T-helper 2 cell treated with Interferon-gamma antibody and Interleukin-4, amounts not matched to agents 5 μg/mL and 100 μg/mL, for 36 hours (primary cell): ENCODE results near the gene HLA-C.
"Not testable (repeated sequence)": the region's sequence is repeated elsewhere in the genome, so short reads cannot be mapped to it uniquely, and the experiment has no call there.

Experiments used
- DNase-seq: peaks from one replicate; pipeline ENCODE4 v3.0.0; 2021; ENCODE audit warnings: low spot score
- H3K27ac Mint-ChIP-seq: one replicate; pipeline ENCODE4 v1.8.0; 2021; ENCODE audit warnings: mild to moderate bottlenecking, mixed read lengths
- H3K27me3 Mint-ChIP-seq: one replicate; pipeline ENCODE4 v1.8.0; 2021; ENCODE audit warnings: low read depth, mixed read lengths
- H3K36me3 Mint-ChIP-seq: one replicate; pipeline ENCODE4 v1.8.0; 2021; ENCODE audit warnings: low read depth, mixed read lengths
- H3K4me1 Mint-ChIP-seq: one replicate; pipeline ENCODE4 v1.8.0; 2021; ENCODE audit warnings: low read depth, mixed read lengths
- H3K4me3 Mint-ChIP-seq: one replicate; pipeline ENCODE4 v1.8.0; 2022; ENCODE audit warnings: mild to moderate bottlenecking, moderate library complexity, mixed read lengths
- H3K9me3 Mint-ChIP-seq: one replicate; pipeline ENCODE4 v1.8.0; 2021; ENCODE audit warnings: mixed read lengths

HLA-C gene

GRCh38 chr6:31289788-31290187 lies 17.9 kb upstream of the HLA-C start:
- peaks cover 27% of the 10 kb centered on the region for H3K27me3 Mint-ChIP-seq
- H3K27ac Mint-ChIP-seq: no peak overlapping the region
- H3K9me3 Mint-ChIP-seq: no peaks in the 10 kb centered on the region
- peaks cover 7% of the 10 kb centered on the region for H3K4me1 Mint-ChIP-seq
- no peak overlapping the region for H3K4me3 Mint-ChIP-seq
- no peaks in the 10 kb centered on the region for H3K36me3 Mint-ChIP-seq
- no peak for DNase-seq

- H3K4me3 Mint-ChIP-seq: no peak overlapping the region
- DNase-seq: no peak
- no peaks in the 10 kb centered on the region for H3K36me3 Mint-ChIP-seq
- no peak overlapping the region for H3K27ac Mint-ChIP-seq
- no peaks in the 10 kb centered on the region for H3K9me3 Mint-ChIP-seq
- H3K4me1 Mint-ChIP-seq: peaks cover 7% of the 10 kb centered on the region
- H3K27me3 Mint-ChIP-seq: peaks cover 16% of the 10 kb centered on the region
Measured at GRCh38 chr6:31287619-31288018, 15.7 kb upstream of the HLA-C start.

DNA sequence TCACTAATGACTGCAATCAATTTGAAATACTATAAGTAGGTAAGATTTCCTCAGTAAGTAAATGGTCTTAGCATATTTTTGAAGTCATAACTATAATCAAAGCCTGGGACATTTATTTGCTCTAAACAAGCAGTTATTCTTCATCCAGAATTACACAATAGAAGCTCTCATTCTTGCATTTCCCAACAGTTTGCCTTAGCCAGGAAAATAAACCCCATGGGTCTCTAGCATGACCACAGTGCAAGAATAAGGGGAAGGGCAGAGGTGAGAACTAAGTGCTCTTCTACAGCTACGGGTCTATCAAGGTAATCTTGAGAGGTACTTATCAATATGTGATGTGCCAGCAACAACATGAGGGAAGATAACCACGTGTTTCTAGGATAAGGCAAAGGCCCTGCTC lies 14.1 kb upstream of the HLA-C start:
- Mint-ChIP-seq H3K27me3 (peaks cover 17% of the 10 kb centered on the region), H3K4me3 (no peak overlapping the region), H3K9me3 (peaks cover 3% of the 10 kb centered on the region), H3K27ac (no peak overlapping the region), H3K4me1 (peaks cover 7% of the 10 kb centered on the region), H3K36me3 (no peaks in the 10 kb centered on the region)
- no peak for DNase-seq

GRCh38 chr6:31285486-31285885 lies 13.6 kb upstream of the HLA-C start:
- no peak overlapping the region for H3K27ac Mint-ChIP-seq
- H3K27me3 Mint-ChIP-seq: peaks cover 19% of the 10 kb centered on the region
- H3K36me3 Mint-ChIP-seq: no peaks in the 10 kb centered on the region
- peaks cover 7% of the 10 kb centered on the region for H3K4me1 Mint-ChIP-seq
- H3K4me3 Mint-ChIP-seq: no peak overlapping the region
- H3K9me3 Mint-ChIP-seq: peaks cover 3% of the 10 kb centered on the region
- no peak for DNase-seq

DNA sequence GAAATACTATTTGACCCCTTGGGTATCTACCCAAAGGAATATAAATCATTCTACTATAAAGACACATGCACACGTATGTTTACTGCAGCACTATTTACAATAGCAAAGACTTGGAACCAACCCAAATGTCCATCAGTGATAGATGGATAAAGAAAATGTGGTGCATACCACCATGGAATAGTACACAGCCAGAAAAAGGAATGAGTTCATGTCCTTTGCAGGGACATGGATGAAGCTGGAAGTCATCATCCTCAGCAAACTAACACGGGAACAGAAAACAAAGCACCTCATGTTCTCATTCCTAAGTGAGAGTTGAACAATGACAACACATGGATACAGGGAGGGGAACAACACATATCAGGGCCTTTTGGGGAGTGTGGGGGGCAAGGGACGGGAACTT lies 7.8 kb upstream of the HLA-C start:
- H3K4me1 Mint-ChIP-seq, H3K36me3 Mint-ChIP-seq, H3K9me3 Mint-ChIP-seq, H3K27ac Mint-ChIP-seq, DNase-seq, H3K4me3 Mint-ChIP-seq: not testable (repeated sequence)
- H3K27me3 Mint-ChIP-seq: peaks cover 52% of the 10 kb centered on the region

GRCh38 chr6:31272836-31273626 lies 1.1 kb upstream of the HLA-C start:
- H3K27me3 Mint-ChIP-seq: peaks cover 24% of the 10 kb centered on the region
- H3K4me3 Mint-ChIP-seq: peak overlapping the region; percentile 97
- no peaks in the 10 kb centered on the region for H3K9me3 Mint-ChIP-seq
- peak overlapping the region; percentile 98 for H3K27ac Mint-ChIP-seq
- peak; percentile 32 for DNase-seq
- peaks cover 40% of the 10 kb centered on the region for H3K4me1 Mint-ChIP-seq
- peaks cover 38% of the 10 kb centered on the region for H3K36me3 Mint-ChIP-seq

- DNase-seq: no peak
- H3K27me3 Mint-ChIP-seq: peaks cover 20% of the 10 kb centered on the region
- H3K4me1 Mint-ChIP-seq: peaks cover 46% of the 10 kb centered on the region
- H3K4me3 Mint-ChIP-seq: peak overlapping the region; percentile 97
- H3K36me3 Mint-ChIP-seq: peaks cover 44% of the 10 kb centered on the region
- H3K27ac Mint-ChIP-seq: peak overlapping the region; percentile 98
- H3K9me3 Mint-ChIP-seq: no peaks in the 10 kb centered on the region
Measured at GRCh38 chr6:31272436-31272835, 544 bp upstream of the HLA-C start.

DNA sequence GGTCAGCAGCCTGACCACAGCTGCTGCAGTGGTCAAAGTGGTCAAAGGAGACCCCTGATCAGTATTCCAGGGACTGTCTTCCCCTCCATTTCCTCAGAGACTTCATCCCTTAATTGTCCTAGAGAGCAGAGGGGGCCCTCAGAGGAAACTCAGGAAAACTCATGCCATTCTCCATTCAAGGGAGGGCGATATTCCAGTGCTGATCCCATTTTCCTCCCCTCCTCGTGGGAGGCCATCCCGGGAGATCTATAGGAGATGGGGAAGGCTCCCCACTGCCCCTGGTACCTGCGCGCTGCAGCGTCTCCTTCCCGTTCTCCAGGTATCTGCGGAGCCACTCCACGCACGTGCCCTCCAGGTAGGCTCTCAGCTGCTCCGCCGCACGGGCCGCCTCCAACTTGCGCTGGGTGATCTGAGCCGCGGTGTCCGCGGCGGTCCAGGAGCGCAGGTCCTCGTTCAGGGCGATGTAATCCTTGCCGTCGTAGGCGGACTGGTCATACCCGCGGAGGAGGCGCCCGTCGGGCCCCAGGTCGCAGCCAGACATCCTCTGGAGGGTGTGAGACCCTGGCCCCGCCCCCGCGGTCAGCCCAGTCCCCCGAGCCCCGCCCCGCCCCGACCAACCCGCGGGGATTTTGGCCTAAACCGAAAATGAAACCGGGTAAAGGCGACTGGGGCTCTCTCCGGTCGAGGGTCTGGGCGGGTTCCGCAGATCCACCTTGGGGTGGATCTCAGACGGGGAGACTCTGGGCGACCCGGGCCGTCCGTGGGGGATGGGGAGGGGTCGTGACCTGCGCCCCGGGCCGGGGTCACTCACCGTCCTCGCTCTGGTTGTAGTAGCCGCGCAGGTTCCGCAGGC lies 878 bp downstream of the HLA-C start:
- Mint-ChIP-seq H3K4me1 (peaks cover 46% of the 10 kb centered on the region), H3K36me3 (peaks cover 47% of the 10 kb centered on the region), H3K9me3 (no peaks in the 10 kb centered on the region), H3K27ac (peak overlapping the region; percentile 98), H3K27me3 (peaks cover 8% of the 10 kb centered on the region), H3K4me3 (peak overlapping the region; percentile 97)
- DNase-seq: peak; percentile 36

DNA sequence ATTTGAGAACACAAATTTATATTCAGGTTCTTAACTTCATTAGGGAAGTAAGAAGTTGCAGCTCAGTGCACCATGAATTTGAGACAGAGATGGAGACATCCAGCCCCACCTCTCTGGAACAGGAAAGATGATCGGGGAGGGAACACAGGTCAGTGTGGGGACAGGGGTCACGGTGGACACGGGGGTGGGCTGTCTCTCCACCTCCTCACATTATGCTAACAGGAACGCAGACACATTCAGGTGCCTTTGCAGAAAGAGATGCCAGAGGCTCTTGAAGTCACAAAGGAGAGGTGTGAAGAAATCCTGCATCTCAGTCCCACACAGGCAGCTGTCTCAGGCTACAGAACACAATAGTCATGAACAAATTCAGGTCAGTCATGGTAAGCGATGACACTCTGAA lies 3.1 kb downstream of the HLA-C start:
- Mint-ChIP-seq H3K9me3 (no peaks in the 10 kb centered on the region), H3K36me3 (peaks cover 47% of the 10 kb centered on the region), H3K4me3 (peak overlapping the region; percentile 97), H3K27me3 (no peaks in the 10 kb centered on the region), H3K4me1 (peaks cover 39% of the 10 kb centered on the region), H3K27ac (peak overlapping the region; percentile 46)
- DNase-seq: no peak

- Mint-ChIP-seq H3K4me1 (peaks cover 34% of the 10 kb centered on the region), H3K9me3 (peaks cover 1% of the 10 kb centered on the region), H3K27ac (peak overlapping the region; percentile 37), H3K4me3 (peak overlapping the region; percentile 97), H3K27me3 (no peaks in the 10 kb centered on the region), H3K36me3 (peaks cover 47% of the 10 kb centered on the region)
- no peak for DNase-seq
Measured at GRCh38 chr6:31268369-31268765, 3.5 kb downstream of the HLA-C start.

DNA sequence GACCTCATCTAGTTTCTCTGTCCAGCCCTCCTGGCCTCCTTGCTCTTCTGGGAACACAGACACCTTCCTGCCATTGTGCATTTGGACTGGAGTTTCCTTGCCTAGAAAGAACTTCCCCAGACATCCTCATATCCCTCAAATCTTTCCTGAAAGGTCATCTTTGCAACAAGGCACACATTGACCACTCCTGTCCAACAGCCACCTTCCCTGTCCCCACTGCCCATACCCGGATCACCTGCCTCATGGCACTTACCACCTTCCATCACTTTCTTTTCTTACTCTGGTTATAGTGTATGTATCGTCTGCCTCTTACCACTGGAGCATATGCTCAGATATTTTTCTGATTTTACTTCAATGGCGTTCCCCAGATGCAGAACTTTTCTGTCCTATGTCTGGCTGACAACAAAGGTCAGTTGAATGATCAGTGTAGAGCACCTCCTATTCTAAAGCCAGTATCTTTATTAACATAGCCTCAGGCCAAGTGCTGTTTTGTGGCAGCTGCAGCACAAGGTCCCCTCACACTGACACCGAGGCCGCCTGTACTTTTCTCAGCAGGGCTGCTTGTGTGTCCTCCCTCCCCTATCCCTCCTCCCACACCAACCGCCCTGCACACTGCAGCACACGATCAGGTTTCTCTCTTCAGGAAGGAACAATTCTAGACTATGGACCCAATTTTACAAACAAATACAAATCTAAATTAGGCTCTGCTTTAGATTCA lies 4.1 kb downstream of the HLA-C start:
- DNase-seq: no peak
- Mint-ChIP-seq H3K4me3 (peak overlapping the region; percentile 97), H3K9me3 (peaks cover 7% of the 10 kb centered on the region), H3K36me3 (peaks cover 47% of the 10 kb centered on the region), H3K27me3 (peaks cover 2% of the 10 kb centered on the region), H3K4me1 (peaks cover 30% of the 10 kb centered on the region), H3K27ac (peak overlapping the region; percentile 37)

DNA sequence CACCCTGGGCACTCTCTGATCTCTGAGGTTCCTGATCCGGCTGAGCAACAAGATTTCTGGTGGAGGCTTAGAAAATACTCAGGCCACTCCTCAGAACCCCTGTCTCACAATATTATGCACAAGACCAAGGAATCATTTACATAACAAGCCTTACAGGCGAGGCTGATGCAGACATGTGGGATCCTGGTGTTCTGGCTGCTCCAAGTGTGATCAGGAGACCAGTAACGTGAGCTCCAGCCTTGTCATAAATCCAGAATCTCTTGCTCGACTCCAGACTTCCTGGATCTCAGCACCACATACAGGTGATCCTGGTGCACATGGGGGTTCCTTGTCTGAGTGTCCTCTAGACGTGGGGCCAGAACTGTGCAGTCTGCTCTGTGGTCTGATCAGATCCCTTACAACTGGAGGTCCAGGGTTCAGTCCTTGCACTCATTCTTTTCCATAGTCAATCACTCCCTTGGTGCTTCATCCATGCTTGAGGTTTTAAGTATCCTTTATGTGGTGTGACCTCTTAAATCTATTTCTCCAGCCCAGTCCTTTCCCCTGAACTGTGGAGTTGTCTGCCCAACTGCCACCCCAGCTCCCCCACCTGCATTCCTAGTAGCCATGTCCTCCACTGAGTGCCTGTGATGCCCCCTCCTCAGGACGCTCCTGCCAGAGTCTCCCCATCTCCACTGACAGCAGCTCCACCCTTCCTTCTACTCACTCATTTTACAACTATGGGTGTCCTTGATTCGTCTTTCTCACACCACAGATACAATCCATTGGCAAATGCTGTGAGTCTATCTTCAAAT lies 5.1 kb downstream of the HLA-C start:
- DNase-seq: no peak
- peak overlapping the region; percentile 7 for H3K27ac Mint-ChIP-seq
- peaks cover 27% of the 10 kb centered on the region for H3K4me1 Mint-ChIP-seq
- H3K27me3 Mint-ChIP-seq: peaks cover 2% of the 10 kb centered on the region
- H3K4me3 Mint-ChIP-seq: no peak overlapping the region
- peaks cover 17% of the 10 kb centered on the region for H3K9me3 Mint-ChIP-seq
- peaks cover 44% of the 10 kb centered on the region for H3K36me3 Mint-ChIP-seq

DNA sequence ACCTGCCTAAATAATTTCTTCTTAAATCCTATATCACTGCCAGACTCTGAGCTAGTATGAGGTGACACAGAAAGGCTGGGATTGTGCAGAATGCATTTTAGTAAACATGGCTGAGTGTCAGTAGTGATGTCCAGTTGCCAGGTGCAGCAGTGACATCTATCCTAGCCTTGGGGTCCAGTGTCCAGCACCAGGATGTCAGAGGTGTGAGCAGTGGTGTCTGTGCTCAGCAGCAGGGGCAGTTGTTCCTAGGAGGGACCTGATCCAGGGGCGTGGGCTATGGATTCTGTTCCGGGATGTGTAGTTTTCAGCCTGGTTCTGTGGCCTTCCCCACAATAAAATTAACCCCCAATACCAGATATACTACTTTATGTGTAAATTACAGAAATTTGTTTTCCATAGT lies 6.0 kb downstream of the HLA-C start:
- peaks cover 2% of the 10 kb centered on the region for H3K27me3 Mint-ChIP-seq
- peaks cover 22% of the 10 kb centered on the region for H3K9me3 Mint-ChIP-seq
- peaks cover 39% of the 10 kb centered on the region for H3K36me3 Mint-ChIP-seq
- H3K4me3 Mint-ChIP-seq: no peak overlapping the region
- peaks cover 26% of the 10 kb centered on the region for H3K4me1 Mint-ChIP-seq
- H3K27ac Mint-ChIP-seq: no peak overlapping the region
- no peak for DNase-seq
